ENCODE data around the gene STAT6. TPM values are rescaled to one million over a fixed set of nuclear protein-coding genes. Genes with fewer than 3 reads are reported as not detected.

STAT6 gene, protein sequence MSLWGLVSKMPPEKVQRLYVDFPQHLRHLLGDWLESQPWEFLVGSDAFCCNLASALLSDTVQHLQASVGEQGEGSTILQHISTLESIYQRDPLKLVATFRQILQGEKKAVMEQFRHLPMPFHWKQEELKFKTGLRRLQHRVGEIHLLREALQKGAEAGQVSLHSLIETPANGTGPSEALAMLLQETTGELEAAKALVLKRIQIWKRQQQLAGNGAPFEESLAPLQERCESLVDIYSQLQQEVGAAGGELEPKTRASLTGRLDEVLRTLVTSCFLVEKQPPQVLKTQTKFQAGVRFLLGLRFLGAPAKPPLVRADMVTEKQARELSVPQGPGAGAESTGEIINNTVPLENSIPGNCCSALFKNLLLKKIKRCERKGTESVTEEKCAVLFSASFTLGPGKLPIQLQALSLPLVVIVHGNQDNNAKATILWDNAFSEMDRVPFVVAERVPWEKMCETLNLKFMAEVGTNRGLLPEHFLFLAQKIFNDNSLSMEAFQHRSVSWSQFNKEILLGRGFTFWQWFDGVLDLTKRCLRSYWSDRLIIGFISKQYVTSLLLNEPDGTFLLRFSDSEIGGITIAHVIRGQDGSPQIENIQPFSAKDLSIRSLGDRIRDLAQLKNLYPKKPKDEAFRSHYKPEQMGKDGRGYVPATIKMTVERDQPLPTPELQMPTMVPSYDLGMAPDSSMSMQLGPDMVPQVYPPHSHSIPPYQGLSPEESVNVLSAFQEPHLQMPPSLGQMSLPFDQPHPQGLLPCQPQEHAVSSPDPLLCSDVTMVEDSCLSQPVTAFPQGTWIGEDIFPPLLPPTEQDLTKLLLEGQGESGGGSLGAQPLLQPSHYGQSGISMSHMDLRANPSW
- 12.9 and 21.6 TPM in 2 replicates for total RNA-seq (ENCODE audit: low replicate concordance)

DNA sequence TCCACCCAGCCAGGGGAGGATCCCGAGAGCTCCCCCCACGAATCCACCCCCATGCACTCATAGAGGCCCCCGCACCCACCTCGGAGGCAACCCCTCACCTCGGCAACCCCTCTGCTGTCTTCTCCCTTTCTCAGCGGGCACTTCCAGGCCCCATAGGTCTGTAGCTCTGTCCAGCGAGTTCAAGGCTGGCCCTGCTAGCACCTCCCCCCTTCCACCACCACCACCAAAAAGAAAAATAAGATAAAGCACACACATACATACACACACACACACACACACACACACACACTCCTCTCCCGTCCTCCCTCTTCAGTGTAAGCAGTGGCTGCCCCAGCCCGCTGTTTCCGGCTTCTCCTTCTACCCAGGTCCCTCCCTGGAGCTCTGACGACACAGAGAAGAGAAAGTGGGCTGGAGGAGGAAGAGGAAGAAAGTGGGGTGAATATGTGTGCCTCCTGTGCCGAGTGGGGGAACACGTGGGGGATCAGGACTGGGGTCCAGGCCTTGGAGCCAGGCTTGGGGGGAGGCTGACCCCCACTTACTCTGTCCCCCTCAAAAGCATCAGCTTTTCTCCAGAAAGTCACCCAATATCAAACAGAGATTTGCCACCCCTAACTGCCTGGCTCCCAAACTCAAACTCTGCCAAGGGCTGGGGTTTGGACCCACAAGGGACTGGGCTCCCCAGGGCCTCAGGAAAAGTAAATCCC is at the start of gene STAT6:
Gene STAT6 (minus strand): TSS at position 332 of the 704 bp plus-strand sequence. CDS start 3,084 bp downstream, outside the sequence.
- Histone ChIP-seq H3K4me2 (peak within 1 kb of the TSS; percentile 81), H3K9ac (no peak within 1 kb of the TSS), H2AFZ (replicated peaks) (peak within 1 kb of the TSS; percentile 63), H3K79me2 (ENCODE audit: low read depth) (peaks cover 3% of the 10 kb centered on the region), H3K27me3 (no peaks in the 10 kb centered on the region), H3K27ac (peak within 1 kb of the TSS; percentile 60), H3K4me1 (peaks cover 22% of the 10 kb centered on the region), H4K20me1 (ENCODE audit: low read depth) (no peaks in the 10 kb centered on the region), H3K4me3 (peak within 1 kb of the TSS; percentile 41), H3K9me3 (ENCODE audit: low read depth) (no peaks in the 10 kb centered on the region), H3K36me3 (no peaks in the 10 kb centered on the region), H3F3A (ENCODE audit: low read depth) (peaks cover 20% of the 10 kb centered on the region)
- Mint-ChIP-seq H3K4me3 (peak within 1 kb of the TSS; percentile 86), H3K27ac (peak within 1 kb of the TSS; percentile 97), H3K9me3 (peaks cover 2% of the 10 kb centered on the region), H3K27me3 (ENCODE audit: insufficient read depth, low read depth) (peaks cover 5% of the 10 kb centered on the region), H3K4me1 (peaks cover 44% of the 10 kb centered on the region), H3K36me3 (peaks cover 4% of the 10 kb centered on the region)
- peak; percentile 65 for DNase-seq (ENCODE audit: low spot score)
- TF ChIP-seq, protein P1, sequence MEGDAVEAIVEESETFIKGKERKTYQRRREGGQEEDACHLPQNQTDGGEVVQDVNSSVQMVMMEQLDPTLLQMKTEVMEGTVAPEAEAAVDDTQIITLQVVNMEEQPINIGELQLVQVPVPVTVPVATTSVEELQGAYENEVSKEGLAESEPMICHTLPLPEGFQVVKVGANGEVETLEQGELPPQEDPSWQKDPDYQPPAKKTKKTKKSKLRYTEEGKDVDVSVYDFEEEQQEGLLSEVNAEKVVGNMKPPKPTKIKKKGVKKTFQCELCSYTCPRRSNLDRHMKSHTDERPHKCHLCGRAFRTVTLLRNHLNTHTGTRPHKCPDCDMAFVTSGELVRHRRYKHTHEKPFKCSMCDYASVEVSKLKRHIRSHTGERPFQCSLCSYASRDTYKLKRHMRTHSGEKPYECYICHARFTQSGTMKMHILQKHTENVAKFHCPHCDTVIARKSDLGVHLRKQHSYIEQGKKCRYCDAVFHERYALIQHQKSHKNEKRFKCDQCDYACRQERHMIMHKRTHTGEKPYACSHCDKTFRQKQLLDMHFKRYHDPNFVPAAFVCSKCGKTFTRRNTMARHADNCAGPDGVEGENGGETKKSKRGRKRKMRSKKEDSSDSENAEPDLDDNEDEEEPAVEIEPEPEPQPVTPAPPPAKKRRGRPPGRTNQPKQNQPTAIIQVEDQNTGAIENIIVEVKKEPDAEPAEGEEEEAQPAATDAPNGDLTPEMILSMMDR (IDR thresholded peaks at IDR 0.05): no peak
- TF ChIP-seq EZH2phosphoT487 (IDR thresholded peaks at IDR 0.05) (no peak), EZH2 (IDR thresholded peaks at IDR 0.05) (no peak)

DNA sequence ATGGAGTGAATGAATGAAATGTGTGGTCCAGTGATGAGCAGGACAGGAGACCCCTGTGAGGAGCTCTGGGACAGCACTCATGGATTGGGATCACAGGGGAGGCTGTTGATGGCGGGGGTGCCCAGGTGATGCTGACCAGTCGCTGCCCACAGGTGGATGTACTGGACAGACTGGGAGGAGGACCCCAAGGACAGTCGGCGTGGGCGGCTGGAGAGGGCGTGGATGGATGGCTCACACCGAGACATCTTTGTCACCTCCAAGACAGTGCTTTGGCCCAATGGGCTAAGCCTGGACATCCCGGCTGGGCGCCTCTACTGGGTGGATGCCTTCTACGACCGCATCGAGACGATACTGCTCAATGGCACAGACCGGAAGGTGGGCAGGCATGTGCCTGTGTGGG is 49.6 kb upstream of the STAT6 start:
- H3K27me3 Mint-ChIP-seq (ENCODE audit: insufficient read depth, low read depth): peaks cover 8% of the 10 kb centered on the region
- Histone ChIP-seq H2AFZ (replicated peaks) (no peak overlapping the region), H3K36me3 (no peaks in the 10 kb centered on the region), H3K4me3 (no peak overlapping the region), H4K20me1 (ENCODE audit: low read depth) (peaks cover 7% of the 10 kb centered on the region), H3K79me2 (ENCODE audit: low read depth) (no peaks in the 10 kb centered on the region), H3K4me2 (no peak overlapping the region), H3F3A (ENCODE audit: low read depth) (no peaks in the 10 kb centered on the region), H3K4me1 (no peaks in the 10 kb centered on the region), H3K27ac (no peak overlapping the region), H3K27me3 (no peaks in the 10 kb centered on the region), H3K9me3 (ENCODE audit: low read depth) (no peaks in the 10 kb centered on the region), H3K9ac (no peak overlapping the region)
- peaks cover 49% of the 10 kb centered on the region for H3K36me3 Mint-ChIP-seq
- no peak for DNase-seq (ENCODE audit: low spot score)
- no peak overlapping the region for H3K27ac Mint-ChIP-seq
- H3K9me3 Mint-ChIP-seq: no peaks in the 10 kb centered on the region
- H3K4me1 Mint-ChIP-seq: peaks cover 12% of the 10 kb centered on the region
- no peak overlapping the region for H3K4me3 Mint-ChIP-seq
- no peak for TF ChIP-seq EZH2 (IDR thresholded peaks at IDR 0.05)
- TF ChIP-seq, protein P1 (IDR thresholded peaks at IDR 0.05): no peak
- no peak for TF ChIP-seq EZH2phosphoT487 (IDR thresholded peaks at IDR 0.05)

DNA sequence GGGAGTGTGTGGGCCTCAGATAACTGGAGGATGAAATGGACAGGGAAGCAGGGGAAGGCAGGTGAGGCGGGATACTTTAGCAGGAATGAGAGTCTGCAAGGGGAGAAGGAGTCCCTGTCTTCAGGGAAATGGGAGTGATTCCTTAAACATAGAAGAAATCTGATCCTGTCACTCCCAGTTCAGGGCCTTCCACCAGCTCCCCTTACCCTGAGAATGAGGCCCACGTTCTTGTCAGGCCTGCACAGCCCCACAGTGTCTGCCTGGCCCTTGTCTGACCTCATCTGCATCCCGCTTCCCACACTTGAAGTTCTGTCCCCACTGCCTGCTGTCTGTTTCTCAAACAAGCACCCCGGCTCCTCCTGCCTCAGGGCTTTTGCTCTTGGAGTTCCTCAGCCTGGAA is 48.9 kb upstream of the STAT6 start:
- H3K9me3 ChIP-seq (ENCODE audit: low read depth): no peaks in the 10 kb centered on the region
- no peak overlapping the region for H3K27ac Mint-ChIP-seq
- no peak overlapping the region for H2AFZ ChIP-seq (replicated peaks)
- no peaks in the 10 kb centered on the region for H3K79me2 ChIP-seq (ENCODE audit: low read depth)
- H3K9ac ChIP-seq: no peak overlapping the region
- no peaks in the 10 kb centered on the region for H3F3A ChIP-seq (ENCODE audit: low read depth)
- no peaks in the 10 kb centered on the region for H3K27me3 ChIP-seq
- no peak overlapping the region for H3K4me2 ChIP-seq
- H3K27me3 Mint-ChIP-seq (ENCODE audit: insufficient read depth, low read depth): peaks cover 8% of the 10 kb centered on the region
- H3K4me1 ChIP-seq: no peaks in the 10 kb centered on the region
- no peaks in the 10 kb centered on the region for H3K9me3 Mint-ChIP-seq
- TF ChIP-seq EZH2phosphoT487 (IDR thresholded peaks at IDR 0.05) (no peak), EZH2 (IDR thresholded peaks at IDR 0.05) (no peak)
- TF ChIP-seq, protein P1 (IDR thresholded peaks at IDR 0.05): no peak
- peaks cover 7% of the 10 kb centered on the region for H4K20me1 ChIP-seq (ENCODE audit: low read depth)
- peaks cover 12% of the 10 kb centered on the region for H3K4me1 Mint-ChIP-seq
- H3K4me3 Mint-ChIP-seq: no peak overlapping the region
- H3K27ac ChIP-seq: no peak overlapping the region
- H3K4me3 ChIP-seq: no peak overlapping the region
- peaks cover 48% of the 10 kb centered on the region for H3K36me3 Mint-ChIP-seq
- H3K36me3 ChIP-seq: no peaks in the 10 kb centered on the region
- no peak for DNase-seq (ENCODE audit: low spot score)

Measured in neural progenitor cell (in vitro differentiated cells).